Thoracic aorta (tissue), 2 donors: Measurements from ENCODE around the gene SLC24A1. TPM values are rescaled to one million over a fixed set of nuclear protein-coding genes. Genes with fewer than 3 reads are reported as not detected.

Experiments used
- ATAC-seq: fragments of 150-250 bp; one replicate; pipeline ENCODE4 v1.8.0; 2017; ENCODE audit warnings: low read depth; ENCODE audit not compliant: insufficient number of reproducible peaks, low FRiP score
- DNase-seq: peaks from one replicate; pipeline ENCODE4 v3.0.0-alpha.2; 2020; ENCODE audit warnings: low spot score
- H3K27ac ChIP-seq, 2 donors: fragments of 200-600 bp; sonication (generic); 1 replicate in 1 of 2; 2 replicates in 1 of 2; pipeline ENCODE4 v1.5.1; 2016; ENCODE audit warnings: mild to moderate bottlenecking in 2 of 2, moderate library complexity in 2 of 2
- H3K27me3 ChIP-seq: fragments of 200-600 bp; sonication (generic); replicated peaks from 2 replicates; pipeline ENCODE4 v1.6.0; 2016; ENCODE audit warnings: mild to moderate bottlenecking; ENCODE audit not compliant: insufficient read depth
- H3K36me3 ChIP-seq: fragments of 200-600 bp; sonication (generic); one replicate; pipeline ENCODE4 v1.5.1; 2016
- H3K4me1 ChIP-seq, 2 donors: fragments of 200-600 bp; sonication (generic); 1 replicate in 1 of 2; 2 replicates in 1 of 2; pipeline versions ENCODE4 v1.5.1 to v1.6.0; 2016; ENCODE audit warnings: low read depth in 2 of 2, mild to moderate bottlenecking in 1 of 2; ENCODE audit not compliant: control insufficient read depth in 1 of 2
- H3K4me3 ChIP-seq: fragments of 200-600 bp; sonication (generic); 2 replicates; pipeline ENCODE4 v1.5.1; 2016; ENCODE audit warnings: mild to moderate bottlenecking
- H3K9me3 ChIP-seq: fragments of 200-600 bp; sonication (generic); 2 replicates; pipeline ENCODE4 v1.5.1; 2016
- total RNA-seq, 2 donors: library from RNA; depleted of rRNA; stranded (reverse); fragments of >200 nt; gene quantifications; one replicate each; pipeline versions ENCODE4 v1.1.0 to v1.2.3, GENCODE V29; 2016
- TF ChIP-seq, protein P1 (sequence below): fragments of 200-600 bp; sonication (generic); IDR thresholded peaks from one replicate; pipeline ENCODE4 v1.5.1; 2019; ENCODE audit warnings: antibody characterized with exemption

The SLC24A1 gene
- total RNA-seq, 2 donors from 2014 or later: 6.1 to 7.3 TPM

DNA sequence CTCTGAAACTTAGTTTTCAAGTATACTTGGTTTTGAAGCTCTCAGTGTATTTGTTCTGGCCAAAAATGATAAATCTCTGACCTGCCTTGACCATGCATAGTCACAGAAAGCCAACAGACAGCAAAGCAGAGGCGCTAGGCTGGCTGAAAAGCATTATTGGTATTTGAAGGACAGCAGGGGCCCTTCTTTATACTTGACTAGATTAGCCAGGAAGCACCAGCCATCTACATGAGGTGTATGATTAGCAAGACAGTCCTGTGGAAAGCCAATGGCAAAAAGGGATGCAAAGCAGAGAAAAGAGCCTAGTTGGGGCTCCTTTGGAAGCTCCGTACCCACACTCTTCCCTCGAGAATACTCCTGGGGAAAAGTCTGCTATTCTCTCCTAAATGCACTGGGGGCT lies 7.8 kb downstream of the SLC24A1 start:
- Histone ChIP-seq H3K9me3 (no peaks in the 10 kb centered on the region), H3K4me3 (no peak overlapping the region), H3K36me3 (no peaks in the 10 kb centered on the region), H3K27ac (no peak overlapping the region), H3K4me1 (no peaks in the 10 kb centered on the region), H3K27me3 (no peaks in the 10 kb centered on the region)
- ATAC-seq (no peak), DNase-seq (no peak)
- TF ChIP-seq, protein P1, sequence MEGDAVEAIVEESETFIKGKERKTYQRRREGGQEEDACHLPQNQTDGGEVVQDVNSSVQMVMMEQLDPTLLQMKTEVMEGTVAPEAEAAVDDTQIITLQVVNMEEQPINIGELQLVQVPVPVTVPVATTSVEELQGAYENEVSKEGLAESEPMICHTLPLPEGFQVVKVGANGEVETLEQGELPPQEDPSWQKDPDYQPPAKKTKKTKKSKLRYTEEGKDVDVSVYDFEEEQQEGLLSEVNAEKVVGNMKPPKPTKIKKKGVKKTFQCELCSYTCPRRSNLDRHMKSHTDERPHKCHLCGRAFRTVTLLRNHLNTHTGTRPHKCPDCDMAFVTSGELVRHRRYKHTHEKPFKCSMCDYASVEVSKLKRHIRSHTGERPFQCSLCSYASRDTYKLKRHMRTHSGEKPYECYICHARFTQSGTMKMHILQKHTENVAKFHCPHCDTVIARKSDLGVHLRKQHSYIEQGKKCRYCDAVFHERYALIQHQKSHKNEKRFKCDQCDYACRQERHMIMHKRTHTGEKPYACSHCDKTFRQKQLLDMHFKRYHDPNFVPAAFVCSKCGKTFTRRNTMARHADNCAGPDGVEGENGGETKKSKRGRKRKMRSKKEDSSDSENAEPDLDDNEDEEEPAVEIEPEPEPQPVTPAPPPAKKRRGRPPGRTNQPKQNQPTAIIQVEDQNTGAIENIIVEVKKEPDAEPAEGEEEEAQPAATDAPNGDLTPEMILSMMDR: no peak

DNA sequence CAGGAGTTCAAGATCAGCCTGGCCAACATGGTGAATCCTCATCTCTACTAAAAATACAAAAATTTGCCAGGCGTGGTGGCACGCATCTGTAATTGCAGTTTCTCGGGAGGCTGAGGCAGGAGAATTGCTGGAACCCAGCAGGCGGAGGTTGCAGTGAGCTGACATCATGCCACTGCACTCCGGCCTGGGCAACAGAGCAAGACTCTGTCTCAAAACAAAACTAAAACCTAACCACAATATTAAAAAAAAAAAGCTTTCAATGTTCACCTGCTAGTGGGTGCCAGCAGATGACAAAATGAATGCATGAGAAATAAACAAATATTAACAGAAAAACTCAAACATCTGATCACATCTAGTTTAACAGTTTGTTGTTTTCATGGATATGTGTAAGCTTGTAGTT lies 9.0 kb downstream of the SLC24A1 start:
- DNase-seq (no peak), ATAC-seq (no peak)
- Histone ChIP-seq H3K4me1 (no peaks in the 10 kb centered on the region), H3K9me3 (no peaks in the 10 kb centered on the region), H3K4me3 (no peak overlapping the region), H3K36me3 (no peaks in the 10 kb centered on the region), H3K27me3 (no peaks in the 10 kb centered on the region), H3K27ac (no peak overlapping the region)
- TF ChIP-seq, protein P1: no peak

DNA sequence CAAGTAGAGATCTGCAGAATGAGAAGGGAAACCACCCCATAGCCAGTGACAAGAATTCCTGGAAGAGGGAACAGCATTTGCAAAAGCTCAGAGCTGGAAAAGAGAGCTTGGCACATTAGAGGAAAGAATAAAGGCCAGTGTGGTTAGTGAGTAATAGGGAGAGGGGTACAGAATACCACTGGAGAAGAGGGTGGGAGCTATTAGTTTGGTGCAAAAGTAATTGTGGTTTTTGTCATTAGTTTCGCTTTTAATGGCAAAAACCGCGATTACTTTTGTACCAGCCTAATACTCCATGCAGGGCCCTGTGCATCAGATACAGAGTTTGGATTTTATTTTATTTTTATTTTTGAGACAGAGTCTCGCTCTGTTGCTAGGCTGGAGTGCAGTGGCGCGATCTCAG lies 9.8 kb downstream of the SLC24A1 start:
- Histone ChIP-seq H3K4me1 (no peaks in the 10 kb centered on the region), H3K27ac (no peak overlapping the region), H3K9me3 (no peaks in the 10 kb centered on the region), H3K4me3 (no peak overlapping the region), H3K36me3 (no peaks in the 10 kb centered on the region), H3K27me3 (no peaks in the 10 kb centered on the region)
- TF ChIP-seq, protein P1: no peak
- ATAC-seq (no peak), DNase-seq (no peak)

DNA sequence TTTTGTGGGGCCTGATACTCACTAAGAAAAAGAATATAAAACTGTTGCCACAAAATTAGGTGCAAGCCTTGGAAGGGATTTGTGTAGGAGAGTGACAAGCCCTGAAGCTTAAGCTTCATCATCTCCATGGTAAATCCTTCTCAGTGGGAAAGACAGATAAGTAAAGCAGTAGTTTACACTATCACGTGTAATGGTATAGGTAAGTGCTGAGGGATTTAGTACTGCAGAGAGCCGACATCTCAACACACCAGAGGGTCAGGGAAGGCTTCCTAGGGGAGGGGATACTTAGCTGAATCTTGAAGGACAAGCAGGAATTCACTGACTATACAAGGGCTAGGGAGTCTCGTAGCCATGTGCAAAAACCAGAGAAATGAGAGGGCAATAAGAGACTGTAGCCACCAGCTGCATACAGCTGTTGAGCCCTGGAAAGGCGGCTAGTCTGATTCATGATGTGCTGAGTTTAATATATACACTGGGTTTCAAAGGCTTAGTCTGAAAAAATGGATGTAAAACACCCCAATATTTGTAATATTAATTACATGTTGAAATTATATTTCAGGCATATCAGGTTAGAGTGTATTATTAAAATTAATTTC lies 11.1 kb downstream of the SLC24A1 start:
- no peaks in the 10 kb centered on the region for H3K36me3 ChIP-seq
- TF ChIP-seq, protein P1: no peak
- ATAC-seq (no peak), DNase-seq (no peak)
- H3K27ac ChIP-seq: no peak overlapping the region
- no peak overlapping the region for H3K4me3 ChIP-seq
- no peaks in the 10 kb centered on the region for H3K27me3 ChIP-seq
- no peaks in the 10 kb centered on the region for H3K9me3 ChIP-seq
- H3K4me1 ChIP-seq: no peaks in the 10 kb centered on the region

DNA sequence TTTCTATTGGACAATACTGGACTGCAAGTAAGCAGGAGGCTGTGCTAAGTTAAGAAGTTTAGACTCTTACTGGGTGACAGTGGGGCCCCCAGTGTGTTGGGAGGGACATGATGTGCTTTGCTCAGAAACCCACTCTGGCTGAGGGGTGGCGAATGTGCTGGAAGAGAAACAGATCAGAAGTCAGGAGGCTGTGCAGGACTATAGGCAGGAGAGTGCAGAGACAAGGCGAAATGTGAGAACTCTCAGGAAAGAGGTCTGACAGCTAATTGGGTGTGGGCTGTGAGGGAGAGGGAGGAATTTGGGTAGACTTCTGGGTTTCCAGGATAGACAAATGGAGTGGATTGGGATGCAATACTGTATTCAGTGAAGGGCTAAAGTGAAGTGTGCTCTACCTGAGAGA lies 12.0 kb downstream of the SLC24A1 start:
- no peaks in the 10 kb centered on the region for H3K36me3 ChIP-seq
- H3K4me1 ChIP-seq: peaks cover 0 to under 1% of the 10 kb centered on the region in 2 donors
- TF ChIP-seq, protein P1: no peak
- H3K9me3 ChIP-seq: no peaks in the 10 kb centered on the region
- ATAC-seq: no peak
- H3K27me3 ChIP-seq: no peaks in the 10 kb centered on the region
- no peak for DNase-seq
- H3K4me3 ChIP-seq: no peak overlapping the region
- no peak overlapping the region for H3K27ac ChIP-seq
